Middle frontal gyrus (tissue), 1 donor: ENCODE data around the gene IL18R1.
"Not testable (repeated sequence)": the region's sequence is repeated elsewhere in the genome, so short reads cannot be mapped to it uniquely, and the experiment has no call there.

Source experiments
- DNase-seq: peaks from one replicate; pipeline ENCODE4 v3.0.0-alpha.2; 2015; ENCODE audit warnings: low spot score; ENCODE audit errors: extremely low spot score

IL18R1 gene, protein sequence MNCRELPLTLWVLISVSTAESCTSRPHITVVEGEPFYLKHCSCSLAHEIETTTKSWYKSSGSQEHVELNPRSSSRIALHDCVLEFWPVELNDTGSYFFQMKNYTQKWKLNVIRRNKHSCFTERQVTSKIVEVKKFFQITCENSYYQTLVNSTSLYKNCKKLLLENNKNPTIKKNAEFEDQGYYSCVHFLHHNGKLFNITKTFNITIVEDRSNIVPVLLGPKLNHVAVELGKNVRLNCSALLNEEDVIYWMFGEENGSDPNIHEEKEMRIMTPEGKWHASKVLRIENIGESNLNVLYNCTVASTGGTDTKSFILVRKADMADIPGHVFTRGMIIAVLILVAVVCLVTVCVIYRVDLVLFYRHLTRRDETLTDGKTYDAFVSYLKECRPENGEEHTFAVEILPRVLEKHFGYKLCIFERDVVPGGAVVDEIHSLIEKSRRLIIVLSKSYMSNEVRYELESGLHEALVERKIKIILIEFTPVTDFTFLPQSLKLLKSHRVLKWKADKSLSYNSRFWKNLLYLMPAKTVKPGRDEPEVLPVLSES

DNA sequence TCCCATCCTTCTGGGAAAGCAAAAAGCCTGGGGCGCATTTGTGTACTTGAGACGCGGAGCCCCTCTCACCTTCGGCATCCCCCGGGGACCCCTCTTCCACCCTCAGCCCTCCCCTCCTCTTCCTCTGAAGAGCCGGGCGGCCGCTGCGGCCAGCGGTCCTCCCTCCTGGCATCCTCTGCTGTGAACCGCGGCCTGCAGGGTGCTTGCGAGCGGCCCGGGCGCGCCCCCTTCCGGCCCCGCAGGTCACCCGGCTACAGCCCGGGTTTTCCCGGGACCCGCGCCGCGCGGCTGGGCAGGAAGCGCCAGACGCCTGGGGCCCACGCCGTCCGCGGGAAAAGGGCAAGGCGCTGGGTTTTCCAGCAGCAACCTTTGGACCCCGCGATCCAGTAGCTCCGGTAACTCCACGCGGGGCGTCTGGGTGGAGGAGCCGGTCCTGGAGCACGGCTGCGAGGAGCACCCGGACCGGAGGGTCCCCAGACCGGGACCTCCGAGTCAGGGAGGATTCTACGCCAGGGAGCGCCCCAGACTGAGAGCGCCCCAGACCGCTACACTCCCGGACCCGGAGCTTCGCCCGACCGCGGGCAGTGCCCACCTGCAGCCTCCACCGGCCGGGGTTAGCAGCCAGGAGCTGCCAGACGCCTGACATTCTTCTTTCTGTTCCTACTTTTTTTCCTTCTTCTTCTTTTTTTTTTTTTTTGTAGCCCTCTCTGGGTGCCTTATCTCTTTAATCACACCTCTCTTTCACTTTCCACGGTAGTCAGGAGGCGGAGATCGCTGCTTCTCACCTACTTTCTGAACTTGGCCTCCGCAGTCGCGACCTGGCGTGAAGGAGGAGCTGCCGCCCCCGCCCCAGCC, at the start of gene IL18R1:
Gene IL18R1 (plus strand): TSS at position 271 of the 855 bp plus-strand sequence. CDS start 6,865 bp downstream, outside the sequence.
- no peak for DNase-seq

GRCh38 chr2:102306125-102306524, 49.5 kb upstream of the IL18R1 start:
- DNase-seq: no peak

DNA sequence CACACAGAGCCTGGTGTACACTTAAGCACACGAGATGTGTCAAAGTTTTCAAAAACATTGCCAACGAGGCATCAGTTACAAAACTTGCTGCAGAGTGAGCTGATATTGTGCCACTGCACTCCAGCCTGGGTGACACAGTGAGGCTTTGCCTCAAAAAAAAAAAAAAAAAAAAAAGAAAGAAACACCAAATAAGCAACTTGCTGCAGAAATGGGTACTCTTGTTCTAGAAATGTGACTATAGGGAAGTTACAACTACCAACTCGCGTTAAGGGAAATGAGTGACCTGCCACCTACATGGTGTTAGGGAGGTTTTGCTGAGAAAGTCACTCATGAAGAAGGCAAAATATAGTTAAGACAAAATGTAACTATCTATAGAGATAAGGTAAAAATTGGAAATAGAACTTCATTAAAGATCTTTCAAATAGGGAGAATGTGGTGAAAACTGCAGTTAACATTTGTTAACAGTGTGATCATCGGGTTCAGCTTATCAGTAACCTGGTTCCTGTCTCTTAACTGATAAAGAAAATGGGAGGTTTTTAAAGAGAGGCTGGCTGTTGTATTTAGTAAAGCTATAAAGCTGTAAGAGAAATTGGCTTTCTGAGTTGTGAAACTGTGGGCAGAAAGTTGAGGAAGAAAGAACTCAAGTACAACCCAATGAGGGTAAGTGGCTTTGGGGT, 44.5 kb upstream of the IL18R1 start, which contains the start of gene IL1RL1:
Gene IL1RL1 (plus strand): TSS at position 600 of the 677 bp plus-strand sequence. CDS start 26,702 bp downstream, outside the sequence.
- DNase-seq: no peak

- no peak for DNase-seq
Measured at GRCh38 chr2:102313025-102313424, 42.6 kb upstream of the IL18R1 start.

DNA sequence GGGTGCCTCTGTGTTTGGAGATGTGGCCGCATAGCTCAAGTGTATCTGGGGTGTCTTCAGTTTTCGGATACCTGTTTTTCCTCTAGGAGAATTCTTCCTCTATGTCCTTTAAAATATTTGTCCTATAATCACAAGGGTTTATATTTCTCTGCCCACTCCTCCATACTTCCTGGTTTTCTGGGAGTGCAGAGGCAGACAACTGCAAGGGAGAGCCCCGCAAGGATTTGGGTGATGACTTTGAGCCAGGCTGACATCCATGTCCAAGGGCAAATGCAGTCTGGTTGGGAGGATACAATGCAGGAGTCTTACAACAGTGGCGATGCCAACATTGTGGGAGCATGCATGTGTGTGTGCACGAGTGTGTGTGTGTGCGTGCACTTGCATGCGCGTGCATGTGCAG, 42.1 kb upstream of the IL18R1 start:
- DNase-seq: no peak

GRCh38 chr2:102313950-102314349, 41.6 kb upstream of the IL18R1 start:
- no peak for DNase-seq

DNA sequence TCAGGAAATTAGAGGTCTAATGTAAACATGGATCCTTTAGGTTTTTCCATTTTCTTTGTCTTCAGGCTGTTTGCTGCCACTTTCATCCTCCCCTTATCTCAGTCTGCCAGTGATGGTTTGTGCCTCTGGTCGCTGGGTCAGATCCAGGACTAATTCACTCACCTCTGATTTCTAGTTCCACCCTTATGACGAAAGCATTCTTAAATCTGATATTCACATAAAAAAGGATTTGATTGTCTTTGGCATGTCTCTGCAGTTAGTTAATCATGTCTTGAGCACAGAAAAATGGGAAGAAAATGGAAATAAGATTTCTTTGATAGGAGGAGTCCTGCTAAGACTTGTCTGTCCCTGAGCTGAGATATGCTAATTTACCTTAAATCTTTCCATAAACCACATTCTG, 39.7 kb upstream of the IL18R1 start:
- no peak for DNase-seq

- DNase-seq: no peak
Measured at GRCh38 chr2:102317715-102318114, 37.9 kb upstream of the IL18R1 start.

GRCh38 chr2:102318437-102318836, 37.2 kb upstream of the IL18R1 start:
- DNase-seq: no peak

- DNase-seq: no peak
Measured at GRCh38 chr2:102321941-102322719, 33.5 kb upstream of the IL18R1 start.

DNA sequence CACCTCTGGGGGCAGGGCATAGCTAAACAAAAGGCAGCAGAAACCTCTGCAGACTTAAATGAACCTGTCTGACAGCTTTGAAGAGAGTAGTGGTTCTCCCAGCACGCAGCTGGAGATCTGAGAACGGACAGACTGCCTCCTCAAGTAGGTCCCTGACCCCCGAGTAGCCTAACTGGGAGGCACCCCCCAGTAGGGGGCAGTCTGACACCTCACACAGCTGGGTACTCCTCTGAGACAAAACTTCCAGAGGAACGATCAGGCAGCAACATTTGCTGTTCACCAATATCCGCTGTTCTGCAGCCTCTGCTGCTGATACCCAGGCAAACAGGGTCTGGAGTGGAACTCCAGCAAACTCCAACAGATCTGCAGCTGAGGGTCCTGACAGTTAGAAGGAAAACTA, 30.7 kb upstream of the IL18R1 start:
- DNase-seq: not testable (repeated sequence)

- DNase-seq: no peak
Measured at GRCh38 chr2:102331311-102331980, 24.1 kb upstream of the IL18R1 start.

DNA sequence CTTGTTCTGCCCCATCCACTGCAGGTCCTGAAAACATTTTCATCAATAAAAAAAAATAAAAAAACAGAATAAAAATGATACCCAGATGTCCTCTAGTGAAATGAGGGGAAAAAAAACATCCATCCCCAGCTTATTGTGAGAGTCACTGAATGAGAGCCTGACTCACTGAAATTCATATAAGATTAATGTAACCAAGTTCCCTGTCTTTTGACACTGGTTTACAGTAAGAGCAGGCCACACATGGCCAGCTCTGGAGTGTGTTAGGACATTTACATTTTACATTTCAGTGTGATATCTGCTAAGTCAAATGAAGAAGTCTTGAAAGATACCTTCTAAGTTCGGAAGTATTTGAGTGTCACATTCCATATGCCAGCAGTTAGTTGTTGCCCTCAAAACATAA, 21.1 kb upstream of the IL18R1 start:
- DNase-seq: no peak

GRCh38 chr2:102335871-102336366, 19.7 kb upstream of the IL18R1 start:
- DNase-seq: no peak

DNA sequence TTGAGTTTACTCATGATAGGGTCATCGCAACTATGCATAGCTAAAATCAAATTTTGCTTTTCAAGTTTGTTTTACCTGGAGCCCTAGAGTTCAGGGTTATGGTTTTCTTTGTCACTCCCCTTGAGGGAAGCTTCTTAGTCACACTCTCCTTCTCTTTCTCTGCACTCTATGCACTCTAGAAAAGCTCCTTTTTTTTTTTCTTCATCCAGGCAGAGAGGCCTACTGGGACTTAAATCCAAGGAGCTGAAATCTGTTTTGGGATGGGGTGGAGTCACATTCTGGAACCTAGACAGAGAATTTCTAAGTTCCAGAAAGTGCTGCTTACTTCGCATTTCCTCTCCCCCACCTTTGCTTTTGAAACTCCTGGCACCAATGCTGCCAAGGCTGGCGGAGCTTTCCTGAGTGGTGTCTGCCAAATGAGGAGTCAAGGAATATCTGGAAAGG, 19.1 kb upstream of the IL18R1 start:
- DNase-seq: no peak

DNA sequence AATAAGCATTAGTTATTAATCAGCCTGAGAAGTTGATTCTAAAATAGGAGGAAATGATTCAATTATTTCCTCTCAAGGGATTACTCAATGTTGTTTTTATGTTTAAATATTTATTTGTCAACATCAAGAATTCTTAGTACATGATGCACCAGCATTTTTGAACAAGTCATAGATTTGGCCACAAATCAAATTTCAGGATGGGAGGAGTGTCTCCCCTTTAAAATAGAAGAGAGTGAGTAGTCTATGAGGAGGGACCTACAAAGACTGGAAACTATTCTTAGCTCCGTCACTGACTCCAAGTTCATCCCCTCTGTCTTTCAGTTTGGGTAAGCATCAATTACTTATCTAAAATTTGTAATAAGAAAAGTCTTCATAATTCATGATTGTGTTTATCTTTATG, 18.6 kb upstream of the IL18R1 start:
- DNase-seq: no peak

GRCh38 chr2:102337481-102338386, 17.9 kb upstream of the IL18R1 start:
- DNase-seq: no peak

DNA sequence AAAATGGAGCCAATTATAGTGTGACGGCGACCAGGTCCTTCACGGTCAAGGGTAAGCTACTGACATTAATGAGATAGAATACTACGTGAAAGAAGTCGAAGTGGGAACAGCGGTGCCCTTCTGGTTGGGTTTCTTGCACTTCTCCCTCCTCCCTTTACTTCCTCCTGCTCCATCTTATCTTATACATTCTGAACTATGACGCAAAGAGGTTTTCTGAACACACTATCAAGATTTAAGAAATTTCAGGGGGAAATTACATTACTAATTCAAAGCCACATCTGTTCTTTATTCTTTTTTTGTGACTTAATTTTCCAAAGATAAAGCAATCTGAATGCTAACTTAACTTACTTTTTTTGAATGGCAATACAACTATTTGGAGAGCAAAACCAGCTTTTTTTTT, 14.8 kb upstream of the IL18R1 start:
- no peak for DNase-seq

DNA sequence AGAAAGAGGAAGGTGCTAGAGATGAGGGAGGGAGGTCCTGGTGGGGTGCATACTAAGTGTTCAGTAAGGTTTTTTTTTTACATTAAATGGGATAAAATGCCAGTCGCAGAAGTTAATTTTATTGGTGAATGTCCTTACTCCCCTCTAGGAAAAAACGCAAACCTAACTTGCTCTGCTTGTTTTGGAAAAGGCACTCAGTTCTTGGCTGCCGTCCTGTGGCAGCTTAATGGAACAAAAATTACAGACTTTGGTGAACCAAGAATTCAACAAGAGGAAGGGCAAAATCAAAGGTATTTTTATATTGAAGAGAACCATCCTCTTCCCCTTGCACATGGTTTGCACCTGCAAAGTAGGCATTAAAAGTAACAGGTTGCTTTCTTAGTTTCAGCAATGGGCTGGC, 12.7 kb upstream of the IL18R1 start:
- DNase-seq: no peak
